Gastrocnemius medialis (tissue), 4 donors: ENCODE data around the gene ARMC2. TPM values are rescaled to one million over a fixed set of nuclear protein-coding genes. Genes with fewer than 3 reads are reported as not detected.
"Not testable (repeated sequence)": the region's sequence is repeated elsewhere in the genome, so short reads cannot be mapped to it uniquely, and the experiment has no call there.

ENCODE experiments used
- ATAC-seq, 2 donors: fragments of 150-250 bp; one replicate each; pipeline ENCODE4 v1.9.1; 2016
- DNase-seq, 2 donors: peaks; one replicate each; pipeline ENCODE4 v3.0.0-alpha.2; 2019
- H3K27ac ChIP-seq, 4 donors: fragments of 200-600 bp; sonication (generic); 1 replicate in 1 of 4; 2 replicates in 3 of 4; pipeline ENCODE4 v1.5.1; 2016 to 2018; ENCODE audit warnings: mild to moderate bottlenecking in 2 of 4, moderate library complexity in 1 of 4
- H3K27me3 ChIP-seq, 3 donors: fragments of 200-600 bp; sonication (generic) in 2 of 3; 1 replicate in 1 of 3; 2 replicates in 2 of 3; pipeline versions ENCODE4 v1.5.1 to v1.6.0; 2016 to 2019; ENCODE audit warnings: mild to moderate bottlenecking in 1 of 3, moderate library complexity in 1 of 3
- H3K36me3 ChIP-seq, 2 donors: fragments of 200-600 bp; sonication (generic) in 1 of 2; one replicate each; pipeline ENCODE4 v1.5.1; 2017 to 2018
- H3K4me1 ChIP-seq, 2 donors: fragments of 200-600 bp; sonication (generic) in 1 of 2; one replicate each; pipeline ENCODE4 v1.5.1; 2016 to 2017; ENCODE audit warnings: mild to moderate bottlenecking in 2 of 2
- H3K4me3 ChIP-seq, 4 donors: fragments of 200-600 bp; sonication (generic) in 3 of 4; 1 replicate in 1 of 4; 2 replicates in 3 of 4; pipeline ENCODE4 v1.5.1; 2016 to 2019; ENCODE audit warnings: mild to moderate bottlenecking in 2 of 4
- H3K9me3 ChIP-seq, 3 donors: fragments of 200-600 bp; sonication (generic) in 2 of 3; 1 replicate in 1 of 3; 2 replicates in 2 of 3; pipeline ENCODE4 v1.5.1; 2016 to 2019
- POLR2A ChIP-seq, 2 donors: fragments of 450-650 bp; IDR thresholded peaks; one replicate each; pipeline ENCODE4 v1.6.1; 2017; ENCODE audit warnings: antibody characterized with exemption in 2 of 2, mild to moderate bottlenecking in 2 of 2, moderate library complexity in 2 of 2
- in situ Hi-C, 4 donors: fragments of 200-750 bp; cut with MboI; loops; one replicate each; pipeline versions ENCODE4 v1.15.0 to v1.8.0; 2017; ENCODE audit warnings: low sequenced_read_pairs in 4 of 4
- intact Hi-C: fragments of 100-400 bp; cut with DNase I; formaldehyde crosslinking; loops from one replicate; pipeline ENCODE4 v1.15.1; 2023; ENCODE audit warnings: low total_unique reads
- total RNA-seq, 4 donors: library from RNA; depleted of rRNA; stranded (reverse); fragments of >200 nt; gene quantifications; one replicate each; pipeline versions ENCODE4 v1.1.0 to v1.2.3, GENCODE V29; 2016
- TF ChIP-seq, protein P1 (sequence below), 5 experiments: fragments of 450-650 bp in 3 of 5; fragments of 200-600 bp in 2 of 5; sonication (generic) in 2 of 5; IDR thresholded peaks in 4 of 5; conservative IDR thresholded peaks in 1 of 5; 1 replicate in 4 of 5; 2 replicates in 1 of 5; pipeline ENCODE4 v1.5.1; 2016 to 2019; ENCODE audit warnings: antibody characterized with exemption in 5 of 5, mild to moderate bottlenecking in 3 of 5, moderate library complexity in 3 of 5

ARMC2 gene
- total RNA-seq, 4 donors from 2014 or later, result 0.20 to 1.8 (median 0.56) TPM

DNA sequence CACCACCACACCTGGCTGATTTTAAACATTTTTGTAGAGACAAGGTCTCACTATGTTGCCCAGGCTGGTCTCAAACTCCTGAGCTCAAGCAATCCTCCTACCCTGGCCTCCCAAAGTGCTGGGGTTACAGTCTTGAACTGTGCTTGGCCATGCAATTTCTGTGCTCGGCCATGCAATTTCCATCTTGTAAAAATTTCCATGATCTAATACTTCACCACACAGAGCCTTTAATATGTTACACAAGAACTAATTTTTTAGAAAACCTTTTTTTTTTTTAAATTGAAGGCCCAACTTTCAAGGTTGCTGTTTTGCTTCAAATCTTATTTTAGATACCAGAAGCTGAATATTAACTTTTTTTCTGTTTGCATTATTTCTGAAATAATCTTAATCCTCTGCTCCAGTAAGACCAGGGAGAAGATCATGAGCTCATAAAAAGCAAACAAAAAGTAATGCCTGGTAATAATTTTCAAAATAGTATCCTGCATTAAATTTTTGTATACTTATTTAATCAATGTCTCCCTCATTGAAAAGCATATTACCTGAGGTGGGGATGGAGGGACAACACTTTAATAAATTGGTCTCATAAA is 38.1 kb upstream of the ARMC2 start:
- H3K27ac ChIP-seq, result no peak overlapping the region
- intact Hi-C loops (no loop called here), in situ Hi-C loops (no loop called here)
- peaks cover 13 to 20% of the 10 kb centered on the region in 2 donors for H3K4me1 ChIP-seq
- ATAC-seq (no peak), DNase-seq (no peak)
- H3K27me3 ChIP-seq, result no peaks in the 10 kb centered on the region
- H3K36me3 ChIP-seq, result no peaks in the 10 kb centered on the region
- no peak overlapping the region for H3K4me3 ChIP-seq
- no peaks in the 10 kb centered on the region for H3K9me3 ChIP-seq
- TF ChIP-seq, protein P1, sequence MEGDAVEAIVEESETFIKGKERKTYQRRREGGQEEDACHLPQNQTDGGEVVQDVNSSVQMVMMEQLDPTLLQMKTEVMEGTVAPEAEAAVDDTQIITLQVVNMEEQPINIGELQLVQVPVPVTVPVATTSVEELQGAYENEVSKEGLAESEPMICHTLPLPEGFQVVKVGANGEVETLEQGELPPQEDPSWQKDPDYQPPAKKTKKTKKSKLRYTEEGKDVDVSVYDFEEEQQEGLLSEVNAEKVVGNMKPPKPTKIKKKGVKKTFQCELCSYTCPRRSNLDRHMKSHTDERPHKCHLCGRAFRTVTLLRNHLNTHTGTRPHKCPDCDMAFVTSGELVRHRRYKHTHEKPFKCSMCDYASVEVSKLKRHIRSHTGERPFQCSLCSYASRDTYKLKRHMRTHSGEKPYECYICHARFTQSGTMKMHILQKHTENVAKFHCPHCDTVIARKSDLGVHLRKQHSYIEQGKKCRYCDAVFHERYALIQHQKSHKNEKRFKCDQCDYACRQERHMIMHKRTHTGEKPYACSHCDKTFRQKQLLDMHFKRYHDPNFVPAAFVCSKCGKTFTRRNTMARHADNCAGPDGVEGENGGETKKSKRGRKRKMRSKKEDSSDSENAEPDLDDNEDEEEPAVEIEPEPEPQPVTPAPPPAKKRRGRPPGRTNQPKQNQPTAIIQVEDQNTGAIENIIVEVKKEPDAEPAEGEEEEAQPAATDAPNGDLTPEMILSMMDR (IDR thresholded peaks at IDR 0.05 in 4 of 5, conservative IDR thresholded peaks at IDR 0.05 in 1 of 5), result no peak
- no peak for TF ChIP-seq POLR2A (IDR thresholded peaks at IDR 0.05)

DNA sequence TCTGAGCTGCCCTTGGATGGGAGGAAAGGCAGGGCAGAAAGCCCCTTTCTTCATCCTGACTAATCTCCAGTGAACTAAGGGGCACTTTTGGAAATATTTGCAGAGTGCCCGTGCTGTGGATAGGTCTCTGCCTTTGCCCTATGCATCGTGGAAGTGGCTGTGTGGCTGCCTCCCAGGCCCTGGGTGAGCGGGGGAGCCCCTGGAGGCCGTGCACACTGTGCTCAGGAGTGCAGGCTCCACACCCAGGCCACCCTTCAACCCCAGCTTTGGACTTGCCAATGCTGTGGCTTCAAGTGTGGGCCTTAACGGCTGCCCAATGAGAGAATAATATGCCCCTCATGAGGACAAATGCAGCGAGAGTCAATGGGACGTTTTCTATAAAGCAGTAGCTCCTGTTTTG is 36.7 kb upstream of the ARMC2 start:
- no peak for ATAC-seq
- DNase-seq, result no peak
- H3K4me3 ChIP-seq, result no peak overlapping the region
- in situ Hi-C loops (no loop called here), intact Hi-C loops (no loop called here)
- no peaks in the 10 kb centered on the region for H3K9me3 ChIP-seq
- H3K27me3 ChIP-seq, result no peaks in the 10 kb centered on the region
- H3K27ac ChIP-seq, result no peak overlapping the region
- no peak for TF ChIP-seq POLR2A (IDR thresholded peaks at IDR 0.05)
- TF ChIP-seq, protein P1 (IDR thresholded peaks at IDR 0.05 in 4 of 5, conservative IDR thresholded peaks at IDR 0.05 in 1 of 5), result no peak
- H3K36me3 ChIP-seq, result no peaks in the 10 kb centered on the region
- peaks cover 13 to 14% of the 10 kb centered on the region in 2 donors for H3K4me1 ChIP-seq

DNA sequence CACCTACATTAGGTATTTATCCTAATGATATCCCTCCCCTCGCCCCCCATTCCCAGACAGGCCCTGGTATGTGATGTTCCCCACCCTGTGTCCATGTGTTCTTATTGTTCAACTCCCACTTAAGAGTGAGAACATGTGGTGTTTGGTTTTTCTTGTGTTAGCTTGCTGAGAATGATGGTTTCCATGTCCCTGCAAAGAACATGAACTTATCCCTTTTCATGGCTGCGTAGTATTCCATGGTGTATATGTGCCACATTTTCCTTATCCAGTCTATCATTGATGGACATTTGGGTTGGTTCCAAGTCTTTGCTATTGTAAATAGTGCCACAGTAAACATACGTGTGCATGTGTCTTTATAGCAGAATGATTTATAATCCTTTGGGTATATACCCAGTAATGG is 35.0 kb upstream of the ARMC2 start:
- not testable (repeated sequence) for ATAC-seq

DNA sequence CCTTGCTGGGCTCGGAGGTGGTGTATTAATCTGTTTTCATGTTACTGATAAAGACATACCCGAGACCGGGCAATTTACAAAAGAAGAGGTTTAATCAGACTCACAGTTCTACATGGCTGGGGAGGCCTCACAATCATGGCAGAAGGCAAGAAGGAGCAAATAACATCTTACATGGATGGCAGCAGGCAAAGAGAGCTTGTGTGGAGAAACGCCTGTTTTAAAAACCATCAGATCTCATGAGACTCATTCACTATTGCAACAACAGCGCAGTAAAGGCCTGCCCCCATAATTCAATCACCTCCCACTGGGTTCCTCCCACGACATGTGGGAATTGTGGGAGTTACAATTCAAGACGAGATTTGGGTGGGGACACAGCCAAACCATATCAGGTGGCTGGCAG is 30.9 kb upstream of the ARMC2 start:
- in situ Hi-C loops, H3K4me1 ChIP-seq, ATAC-seq, H3K27ac ChIP-seq, H3K4me3 ChIP-seq, H3K9me3 ChIP-seq, H3K36me3 ChIP-seq, H3K27me3 ChIP-seq, intact Hi-C loops, DNase-seq: not testable (repeated sequence)

More for the DNA sequence above, 35.0 kb upstream of the ARMC2 start:
- in situ Hi-C loops, DNase-seq, H3K27ac ChIP-seq, H3K27me3 ChIP-seq, H3K4me3 ChIP-seq, intact Hi-C loops, H3K36me3 ChIP-seq, H3K4me1 ChIP-seq, H3K9me3 ChIP-seq: not testable (repeated sequence)

DNA sequence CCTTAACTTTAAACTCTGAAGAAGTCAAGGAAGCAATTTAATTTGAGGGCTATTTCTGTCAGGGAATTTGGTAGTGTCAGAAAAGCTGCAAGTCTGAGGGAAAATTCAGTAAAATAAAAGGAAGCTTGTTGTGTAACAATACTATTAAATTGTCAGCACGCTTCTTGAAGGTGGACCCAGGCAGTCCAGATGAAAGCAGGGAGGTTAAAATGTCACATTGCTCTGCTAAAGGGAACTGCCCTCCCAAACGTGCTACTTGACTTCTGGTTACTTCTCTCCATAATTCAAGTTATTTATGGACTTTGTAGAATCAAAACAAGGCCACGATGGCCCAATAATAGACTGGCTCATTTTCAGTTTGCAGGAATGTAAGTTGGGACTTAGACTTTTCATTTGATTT is 28.2 kb upstream of the ARMC2 start:
- TF ChIP-seq, protein P1 (IDR thresholded peaks at IDR 0.05 in 4 of 5, conservative IDR thresholded peaks at IDR 0.05 in 1 of 5), result no peak
- no peak for TF ChIP-seq POLR2A (IDR thresholded peaks at IDR 0.05)
- in situ Hi-C loops (no loop called here), intact Hi-C loops (no loop called here)
- DNase-seq, result no peak
- Histone ChIP-seq H3K9me3 (no peaks in the 10 kb centered on the region), H3K27ac (no peak overlapping the region), H3K36me3 (no peaks in the 10 kb centered on the region), H3K27me3 (no peaks in the 10 kb centered on the region), H3K4me3 (no peak overlapping the region), H3K4me1 (peaks cover 6 to 7% of the 10 kb centered on the region in 2 donors)
- no peak for ATAC-seq

DNA sequence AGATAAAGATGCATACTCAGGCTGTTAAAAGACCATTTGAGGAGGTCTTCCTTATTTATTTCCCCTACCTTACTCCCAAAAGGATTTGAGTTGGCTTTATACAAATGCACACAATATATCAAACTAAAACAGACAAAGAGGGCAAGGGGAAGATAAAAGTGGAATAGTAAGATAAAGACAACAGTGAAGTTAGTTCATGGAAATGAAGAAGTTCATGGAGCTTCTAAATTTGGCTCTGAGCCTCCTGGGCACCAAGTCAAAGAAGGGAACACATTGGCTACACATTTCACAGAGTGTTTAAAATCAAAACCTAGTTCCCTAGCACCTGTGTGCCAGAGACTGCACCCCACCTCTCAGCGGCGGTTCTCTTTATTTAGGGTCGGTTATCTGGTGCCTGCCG is 25.8 kb upstream of the ARMC2 start:
- TF ChIP-seq POLR2A (IDR thresholded peaks at IDR 0.05), result no peak
- TF ChIP-seq, protein P1 (IDR thresholded peaks at IDR 0.05 in 4 of 5, conservative IDR thresholded peaks at IDR 0.05 in 1 of 5), result no peak
- in situ Hi-C loops (no loop called here), intact Hi-C loops (no loop called here)
- ATAC-seq (no peak), DNase-seq (no peak)
- Histone ChIP-seq H3K4me3 (no peak overlapping the region), H3K36me3 (no peaks in the 10 kb centered on the region), H3K9me3 (no peaks in the 10 kb centered on the region), H3K27ac (no peak overlapping the region), H3K4me1 (peaks cover 6 to 7% of the 10 kb centered on the region in 2 donors), H3K27me3 (no peaks in the 10 kb centered on the region)
